LHCN-M2 (cell line): Measurements from ENCODE around the gene ARHGEF16. TPM values are rescaled to one million over a fixed set of nuclear protein-coding genes. Genes with fewer than 3 reads are reported as not detected.

Source experiments
- DNase-seq: peaks from one replicate; pipeline ENCODE4 v3.0.0-alpha.2; 2012; ENCODE audit warnings: low read depth
- total RNA-seq: library from RNA; depleted of rRNA; stranded (reverse); fragments of >200 nt; gene quantifications from 2 replicates; pipeline ENCODE4 v1.2.3, GENCODE V29; 2014

ARHGEF16 gene
- total RNA-seq, 1 experiment from 2014 or later = not detected

GRCh38 chr1:3516911-3517675 lies 62.6 kb downstream of the ARHGEF16 start:
- no peak for DNase-seq

GRCh38 chr1:3518256-3518655 lies 63.8 kb downstream of the ARHGEF16 start:
- no peak for DNase-seq

- no peak for DNase-seq
Measured at GRCh38 chr1:3518756-3519155, 64.3 kb downstream of the ARHGEF16 start.

GRCh38 chr1:3519301-3519885 lies 64.9 kb downstream of the ARHGEF16 start:
- no peak for DNase-seq

- DNase-seq = no peak
Measured at GRCh38 chr1:3520419-3521378, 66.2 kb downstream of the ARHGEF16 start.

- DNase-seq = no peak
Measured at GRCh38 chr1:3521426-3521825, 67.0 kb downstream of the ARHGEF16 start.

- no peak for DNase-seq
Measured at GRCh38 chr1:3522112-3522511, 67.6 kb downstream of the ARHGEF16 start.

- DNase-seq = no peak
Measured at GRCh38 chr1:3522564-3523265, 68.2 kb downstream of the ARHGEF16 start.

- no peak for DNase-seq
Measured at GRCh38 chr1:3523980-3524379, 69.5 kb downstream of the ARHGEF16 start.

- no peak for DNase-seq
Measured at GRCh38 chr1:3524556-3525203, 70.2 kb downstream of the ARHGEF16 start.

GRCh38 chr1:3525551-3526482 lies 71.4 kb downstream of the ARHGEF16 start:
- no peak for DNase-seq

GRCh38 chr1:3527774-3528173 lies 73.3 kb downstream of the ARHGEF16 start:
- DNase-seq = no peak

- DNase-seq = no peak
Measured at GRCh38 chr1:3529099-3529729, 74.7 kb downstream of the ARHGEF16 start.

- DNase-seq = no peak
Measured at GRCh38 chr1:3530086-3530925, 75.8 kb downstream of the ARHGEF16 start.
